Glomerular visceral epithelial cell (primary cell): ENCODE data around the gene PRSS38.
"Not testable (repeated sequence)": the region's sequence is repeated elsewhere in the genome, so short reads cannot be mapped to it uniquely, and the experiment has no call there.

Experiments
- DNase-seq: peaks from one replicate; pipeline ENCODE4 v3.0.0-alpha.2; 2016; ENCODE audit errors: extremely low spot score

Gene PRSS38

GRCh38 chr1:227844320-227845146 lies 29.1 kb downstream of the PRSS38 start:
- DNase-seq: no peak

- no peak for DNase-seq
These were observed 29.6 kb downstream of the PRSS38 start for GRCh38 chr1:227845147-227845458.

GRCh38 chr1:227845519-227845918 lies 30.0 kb downstream of the PRSS38 start:
- DNase-seq: no peak

GRCh38 chr1:227846265-227846858 lies 30.9 kb downstream of the PRSS38 start:
- no peak for DNase-seq

GRCh38 chr1:227847046-227847445 lies 31.6 kb downstream of the PRSS38 start:
- DNase-seq: not testable (repeated sequence)

GRCh38 chr1:227848430-227848932 lies 33.0 kb downstream of the PRSS38 start:
- no peak for DNase-seq

GRCh38 chr1:227849251-227849650 lies 33.8 kb downstream of the PRSS38 start:
- DNase-seq: no peak

- DNase-seq: no peak
These were observed 38.7 kb downstream of the PRSS38 start for GRCh38 chr1:227854189-227854588.

GRCh38 chr1:227855687-227856086 lies 40.2 kb downstream of the PRSS38 start:
- no peak for DNase-seq

- no peak for DNase-seq
These were observed 40.8 kb downstream of the PRSS38 start for GRCh38 chr1:227856147-227856858.

GRCh38 chr1:227864882-227865281 lies 49.4 kb downstream of the PRSS38 start:
- no peak for DNase-seq

- no peak for DNase-seq
These were observed 53.9 kb downstream of the PRSS38 start for GRCh38 chr1:227869279-227869842.

- no peak for DNase-seq
These were observed 54.4 kb downstream of the PRSS38 start for GRCh38 chr1:227869851-227870305.

- no peak for DNase-seq
These were observed 54.9 kb downstream of the PRSS38 start for GRCh38 chr1:227870366-227870765.

GRCh38 chr1:227871892-227872291 lies 56.4 kb downstream of the PRSS38 start:
- DNase-seq: not testable (repeated sequence)

GRCh38 chr1:227877810-227878209 lies 62.3 kb downstream of the PRSS38 start:
- DNase-seq: not testable (repeated sequence)

- DNase-seq: no peak
These were observed 65.0 kb downstream of the PRSS38 start for GRCh38 chr1:227880342-227880924.

GRCh38 chr1:227883073-227883520 lies 67.6 kb downstream of the PRSS38 start:
- DNase-seq: no peak

- no peak for DNase-seq
These were observed 68.3 kb downstream of the PRSS38 start for GRCh38 chr1:227883641-227884301.

- DNase-seq: no peak
These were observed 69.1 kb downstream of the PRSS38 start for GRCh38 chr1:227884370-227885134.
